Brain microvascular endothelial cell (primary cell): Measurements from ENCODE around the gene MGRN1.

Source experiments
- DNase-seq: peaks from one replicate; pipeline ENCODE4 v3.0.0-alpha.2; 2020
- H3K27ac ChIP-seq: fragments of 250-450 bp; sonication (Bioruptor Pico); 2 replicates; pipeline ENCODE4 v1.5.1; 2020; ENCODE audit warnings: mild to moderate bottlenecking, moderate library complexity
- H3K27me3 ChIP-seq: fragments of 250-450 bp; sonication (Bioruptor Pico); replicated peaks from 2 replicates; pipeline ENCODE4 v1.5.1; 2020; ENCODE audit warnings: mild to moderate bottlenecking
- H3K36me3 ChIP-seq: fragments of 250-450 bp; sonication (Bioruptor Pico); replicated peaks from 2 replicates; pipeline ENCODE4 v1.5.1; 2020; ENCODE audit warnings: mild to moderate bottlenecking
- H3K4me3 ChIP-seq: 2 replicates; pipeline ENCODE4 v1.5.1; 2011; ENCODE audit warnings: low read depth, mild to moderate bottlenecking, control low read depth, low read length, moderate library complexity
- CTCF ChIP-seq: IDR thresholded peaks from 2 replicates; pipeline ENCODE4 v1.5.1; 2011; ENCODE audit warnings: low read depth, mild to moderate bottlenecking, moderate library complexity, low read length, control low read depth, inconsistent platforms; ENCODE audit errors: missing control alignments
- in situ Hi-C: cut with HindIII; loops from 2 replicates; pipeline ENCODE4 v1.10.0; 2017; ENCODE audit warnings: low sequenced_read_pairs, low pct_ligation_motif_present

The MGRN1 gene

GRCh38 chr16:4624015-4624826 is at the start of gene MGRN1:
TSS of gene MGRN1 (plus strand) at chr16:4624826. CDS start at chr16:4624961, 135 bp downstream.
- in situ Hi-C loops = no loop called here
- H3K4me3 ChIP-seq = peak within 1 kb of the TSS; percentile 83
- H3K27me3 ChIP-seq = no peaks in the 10 kb centered on the region
- H3K27ac ChIP-seq = peak within 1 kb of the TSS; percentile 89
- peak; percentile 96 for DNase-seq
- no peaks in the 10 kb centered on the region for H3K36me3 ChIP-seq
- TF ChIP-seq CTCF = peak; percentile 97

- Histone ChIP-seq H3K4me3 (no peak overlapping the region), H3K27ac (no peak overlapping the region), H3K36me3 (no peaks in the 10 kb centered on the region), H3K27me3 (no peaks in the 10 kb centered on the region)
- no peak for DNase-seq
- in situ Hi-C loops = no loop called here
- no peak for TF ChIP-seq CTCF
Measured at GRCh38 chr16:4574919-4575705, 49.5 kb upstream of the MGRN1 start.

GRCh38 chr16:4576008-4576407 is 48.6 kb upstream of the MGRN1 start:
- DNase-seq = no peak
- TF ChIP-seq CTCF = no peak
- Histone ChIP-seq H3K27me3 (no peaks in the 10 kb centered on the region), H3K36me3 (no peaks in the 10 kb centered on the region), H3K4me3 (no peak overlapping the region), H3K27ac (no peak overlapping the region)
- in situ Hi-C loops = no loop called here

GRCh38 chr16:4578961-4579530 is 45.6 kb upstream of the MGRN1 start:
- H3K36me3 ChIP-seq = no peaks in the 10 kb centered on the region
- in situ Hi-C loops = no loop called here
- no peak overlapping the region for H3K4me3 ChIP-seq
- H3K27ac ChIP-seq = no peak overlapping the region
- DNase-seq = no peak
- TF ChIP-seq CTCF = no peak
- no peaks in the 10 kb centered on the region for H3K27me3 ChIP-seq

- no peak for TF ChIP-seq CTCF
- no peaks in the 10 kb centered on the region for H3K27me3 ChIP-seq
- in situ Hi-C loops = no loop called here
- no peak overlapping the region for H3K27ac ChIP-seq
- no peak overlapping the region for H3K4me3 ChIP-seq
- no peaks in the 10 kb centered on the region for H3K36me3 ChIP-seq
- no peak for DNase-seq
Measured at GRCh38 chr16:4580250-4580649, 44.4 kb upstream of the MGRN1 start.
